Activated B cell treated with CpG ODN at 0.5 μM for 24 hours (primary cell): ENCODE data around the gene ZNF669. TPM values are rescaled to one million over a fixed set of nuclear protein-coding genes. Genes with fewer than 3 reads are reported as not detected.
A peak's percentile ranks its signal among the peaks of the same experiment; 100 is the strongest.
"Not testable (repeated sequence)": the region's sequence is repeated elsewhere in the genome, so short reads cannot be mapped to it uniquely, and the experiment has no call there.

Experiments used
- ATAC-seq: fragments of 200-7000 bp; cut with Tn5 transposase; one replicate; pipeline ENCODE4 v1.10.0; 2021; ENCODE audit warnings: low read depth, mild to moderate bottlenecking, moderate library complexity
- CTCF ChIA-PET: fragments of 350-600 bp; sonication (Branson Sonifier 250); formaldehyde crosslinking; loops from one replicate; lab custom pipeline; 2021; ENCODE audit warnings: antibody characterized with exemption; lab: Charles Lee
- POLR2A ChIA-PET: fragments of 350-600 bp; sonication (Branson Sonifier 250); formaldehyde crosslinking; loops from one replicate; lab custom pipeline; 2021; ENCODE audit warnings: antibody characterized with exemption; lab: Charles Lee
- DNase-seq: peaks from one replicate; pipeline ENCODE4 v3.0.0; 2022
- H3K27ac Mint-ChIP-seq: one replicate; pipeline ENCODE4 v1.8.0; 2020; ENCODE audit warnings: mixed read lengths
- H3K27me3 Mint-ChIP-seq: one replicate; pipeline ENCODE4 v1.8.0; 2021; ENCODE audit warnings: mixed read lengths
- H3K36me3 Mint-ChIP-seq: one replicate; pipeline ENCODE4 v1.8.0; 2021; ENCODE audit warnings: low read depth, mixed read lengths
- H3K4me1 Mint-ChIP-seq: one replicate; pipeline ENCODE4 v1.8.0; 2021; ENCODE audit warnings: mixed read lengths
- H3K4me3 Mint-ChIP-seq: one replicate; pipeline ENCODE4 v1.8.0; 2020; ENCODE audit warnings: mild to moderate bottlenecking, mixed read lengths
- H3K9me3 Mint-ChIP-seq: one replicate; pipeline ENCODE4 v1.8.0; 2020; ENCODE audit warnings: mixed read lengths
- CTCF ChIP-seq: fragments of 200-600 bp; IDR thresholded peaks from one replicate; pipeline ENCODE4 v1.8.0; 2022; ENCODE audit warnings: antibody characterized with exemption, mild to moderate bottlenecking
- intact Hi-C: fragments of 100-400 bp; cut with micrococcal nuclease; formaldehyde crosslinking; loops from one replicate; pipeline ENCODE4 v1.15.1; 2024
- total RNA-seq: library from RNA; stranded (reverse); gene quantifications from 2 replicates; pipeline ENCODE4 v1.2.3, GENCODE V29; 2022

The ZNF669 gene
- 17.5 and 18.0 TPM in 2 replicates for total RNA-seq

GRCh38 chr1:247103859-247104591, at the start of gene ZNF669:
Gene ZNF669 (minus strand): TSS chr1:247104356. CDS start chr1:247104199, 157 bp downstream.
- CTCF ChIA-PET: no interaction called here
- H3K9me3 Mint-ChIP-seq: peaks cover 25% of the 10 kb centered on the region
- H3K4me1 Mint-ChIP-seq: peaks cover 21% of the 10 kb centered on the region
- peaks cover 23% of the 10 kb centered on the region for H3K27me3 Mint-ChIP-seq
- ATAC-seq (peak; percentile 98), DNase-seq (peak; percentile 89)
- no peak for TF ChIP-seq CTCF
- H3K4me3 Mint-ChIP-seq: peak within 1 kb of the TSS; percentile 96
- H3K27ac Mint-ChIP-seq: peak within 1 kb of the TSS; percentile 90
- POLR2A ChIA-PET: interaction anchor here (0.6 to 1.4 kb wide), 4 partner anchors 26 to 606 kb away, joined by 3 to 9 read pairs (median 6); partner anchors contain the start of gene ZNF670
- H3K36me3 Mint-ChIP-seq: peaks cover 43% of the 10 kb centered on the region
- intact Hi-C loops: loop anchor here (1.0 to 10.0 kb wide), 5 partner anchors 26 to 539 kb away; partner anchors contain the start of genes CNST, TFB2M, ZNF496 and ZNF670

GRCh38 chr1:247147781-247148180, 43.6 kb upstream of the ZNF669 start:
- H3K27me3 Mint-ChIP-seq: no peaks in the 10 kb centered on the region
- peaks cover 64% of the 10 kb centered on the region for H3K36me3 Mint-ChIP-seq
- POLR2A ChIA-PET: no interaction called here
- no peak for ATAC-seq
- no peaks in the 10 kb centered on the region for H3K4me1 Mint-ChIP-seq
- H3K27ac Mint-ChIP-seq: no peak overlapping the region
- peaks cover 40% of the 10 kb centered on the region for H3K9me3 Mint-ChIP-seq
- TF ChIP-seq CTCF: no peak
- no peak overlapping the region for H3K4me3 Mint-ChIP-seq
- no peak for DNase-seq
- intact Hi-C loops: no loop called here
- CTCF ChIA-PET: no interaction called here

DNA sequence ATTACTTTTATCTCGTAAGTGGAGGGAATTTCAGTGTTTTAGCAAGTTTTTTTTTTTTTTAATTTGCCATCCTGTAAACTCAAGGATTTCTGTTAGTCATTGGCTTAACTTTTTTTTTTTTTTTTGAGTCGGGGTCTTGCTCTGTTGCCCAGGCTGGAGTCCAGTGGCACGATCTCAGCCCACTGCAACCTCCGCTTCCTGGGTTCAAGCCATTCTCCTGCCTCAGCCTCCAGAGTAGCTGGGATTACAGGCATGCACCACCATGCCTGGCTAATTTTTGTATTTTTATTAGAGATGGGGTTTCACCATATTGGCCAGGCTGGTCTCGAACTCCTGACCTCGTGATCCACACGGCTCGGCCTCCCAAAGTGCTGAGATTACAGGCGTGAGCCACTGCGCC, 43.0 kb upstream of the ZNF669 start:
- H3K27me3 Mint-ChIP-seq, H3K4me3 Mint-ChIP-seq, H3K27ac Mint-ChIP-seq, DNase-seq, POLR2A ChIA-PET, intact Hi-C loops, ATAC-seq, H3K4me1 Mint-ChIP-seq: not testable (repeated sequence)
- peaks cover 39% of the 10 kb centered on the region for H3K9me3 Mint-ChIP-seq
- peaks cover 63% of the 10 kb centered on the region for H3K36me3 Mint-ChIP-seq
- CTCF ChIA-PET: interaction anchor here (0.9 kb wide), 1 partner anchor 124 kb away, joined by 3 read pairs; no protein-coding TSS in a partner anchor

DNA sequence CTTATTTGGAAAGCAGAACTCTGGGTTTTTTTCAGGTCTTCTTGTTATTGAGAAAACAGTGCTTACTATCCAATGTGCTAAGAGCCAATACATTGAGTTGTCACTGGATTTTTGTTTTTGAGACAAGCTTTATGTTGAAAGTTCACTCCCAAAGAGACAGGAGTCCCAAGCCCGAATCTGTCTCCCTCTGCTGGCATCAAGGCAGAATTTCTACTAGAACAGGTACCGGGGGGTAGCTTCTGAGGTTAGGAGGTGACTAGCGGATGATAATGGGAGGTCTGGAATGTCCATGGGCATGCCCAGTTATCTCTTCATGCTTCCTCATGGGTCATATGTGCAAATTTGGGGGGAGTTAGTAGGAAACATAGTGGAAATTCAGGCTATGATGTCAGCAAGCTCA, 42.5 kb upstream of the ZNF669 start:
- ATAC-seq: no peak
- Mint-ChIP-seq H3K9me3 (peaks cover 38% of the 10 kb centered on the region), H3K4me1 (no peaks in the 10 kb centered on the region), H3K27ac (no peak overlapping the region), H3K27me3 (no peaks in the 10 kb centered on the region), H3K4me3 (no peak overlapping the region), H3K36me3 (peaks cover 65% of the 10 kb centered on the region)
- ChIA-PET POLR2A (no interaction called here), CTCF (interaction anchor here (0.9 kb wide), 1 partner anchor 123 kb away, joined by 3 read pairs; no protein-coding TSS in a partner anchor)
- TF ChIP-seq CTCF: no peak
- DNase-seq: no peak
- intact Hi-C loops: no loop called here

GRCh38 chr1:247145279-247145678, 41.1 kb upstream of the ZNF669 start:
- POLR2A ChIA-PET: no interaction called here
- Mint-ChIP-seq H3K27me3 (no peaks in the 10 kb centered on the region), H3K36me3 (peaks cover 68% of the 10 kb centered on the region), H3K27ac (no peak overlapping the region), H3K4me1 (no peaks in the 10 kb centered on the region), H3K9me3 (peaks cover 39% of the 10 kb centered on the region), H3K4me3 (no peak overlapping the region)
- ATAC-seq (no peak), DNase-seq (no peak)
- no peak for TF ChIP-seq CTCF
- CTCF ChIA-PET: no interaction called here
- intact Hi-C loops: no loop called here

DNA sequence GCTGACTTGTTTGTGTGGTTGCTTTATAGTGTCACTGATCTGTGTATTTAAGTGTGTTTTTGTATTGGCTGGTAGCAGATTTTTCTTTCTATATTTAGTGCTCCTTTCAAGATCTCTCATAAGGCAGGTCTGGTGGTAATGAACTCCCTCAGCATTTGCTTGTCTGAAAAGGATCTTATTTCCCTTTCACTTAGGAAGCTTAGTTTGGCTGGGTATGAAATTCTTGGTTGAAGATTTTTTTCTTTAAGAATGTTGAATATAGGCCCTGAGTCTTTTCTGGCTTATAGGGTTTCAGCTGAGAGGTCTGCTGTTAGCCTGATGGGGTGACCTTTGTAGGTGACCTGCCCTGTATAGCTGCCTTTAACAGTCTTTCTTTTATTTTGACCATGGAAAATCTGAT, 35.4 kb upstream of the ZNF669 start:
- H3K27ac Mint-ChIP-seq, DNase-seq, CTCF ChIA-PET, intact Hi-C loops, H3K27me3 Mint-ChIP-seq, H3K4me1 Mint-ChIP-seq, H3K4me3 Mint-ChIP-seq, POLR2A ChIA-PET, ATAC-seq: not testable (repeated sequence)
- Mint-ChIP-seq H3K9me3 (peaks cover 51% of the 10 kb centered on the region), H3K36me3 (peaks cover 59% of the 10 kb centered on the region)
